C4-2B (cell line): ENCODE measurements around the gene GHDC.

Experiments used
- ZFX ChIP-seq: fragments of 450-650 bp; IDR thresholded peaks from 2 replicates; pipeline ENCODE4 v1.6.1; 2017
- TF ChIP-seq, protein P1 (sequence below): fragments of 450-650 bp; conservative IDR thresholded peaks from 2 replicates; pipeline ENCODE4 v1.5.1; 2017; ENCODE audit warnings: mild to moderate bottlenecking

DNA sequence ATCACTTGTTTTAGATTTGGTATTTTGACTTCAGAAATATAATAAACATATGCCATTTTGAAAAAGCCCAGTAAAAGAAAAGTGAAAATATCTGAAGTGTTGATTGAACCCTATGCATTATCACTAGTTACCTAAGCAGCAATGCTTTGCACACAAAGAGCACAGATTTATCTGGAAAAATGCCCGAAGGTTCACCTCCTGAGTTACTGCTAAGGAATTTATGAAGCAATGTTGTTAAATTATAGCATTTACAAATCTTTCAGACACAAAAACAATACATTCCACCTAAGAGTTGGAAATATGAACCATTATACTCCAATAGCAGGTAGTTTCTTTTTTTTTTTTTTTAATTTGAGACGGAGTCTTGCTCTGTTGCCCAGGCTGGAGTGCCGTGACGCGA is 38.9 kb upstream of the GHDC start:
- TF ChIP-seq, protein P1, sequence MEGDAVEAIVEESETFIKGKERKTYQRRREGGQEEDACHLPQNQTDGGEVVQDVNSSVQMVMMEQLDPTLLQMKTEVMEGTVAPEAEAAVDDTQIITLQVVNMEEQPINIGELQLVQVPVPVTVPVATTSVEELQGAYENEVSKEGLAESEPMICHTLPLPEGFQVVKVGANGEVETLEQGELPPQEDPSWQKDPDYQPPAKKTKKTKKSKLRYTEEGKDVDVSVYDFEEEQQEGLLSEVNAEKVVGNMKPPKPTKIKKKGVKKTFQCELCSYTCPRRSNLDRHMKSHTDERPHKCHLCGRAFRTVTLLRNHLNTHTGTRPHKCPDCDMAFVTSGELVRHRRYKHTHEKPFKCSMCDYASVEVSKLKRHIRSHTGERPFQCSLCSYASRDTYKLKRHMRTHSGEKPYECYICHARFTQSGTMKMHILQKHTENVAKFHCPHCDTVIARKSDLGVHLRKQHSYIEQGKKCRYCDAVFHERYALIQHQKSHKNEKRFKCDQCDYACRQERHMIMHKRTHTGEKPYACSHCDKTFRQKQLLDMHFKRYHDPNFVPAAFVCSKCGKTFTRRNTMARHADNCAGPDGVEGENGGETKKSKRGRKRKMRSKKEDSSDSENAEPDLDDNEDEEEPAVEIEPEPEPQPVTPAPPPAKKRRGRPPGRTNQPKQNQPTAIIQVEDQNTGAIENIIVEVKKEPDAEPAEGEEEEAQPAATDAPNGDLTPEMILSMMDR: no peak
- no peak for TF ChIP-seq ZFX
